Thyroid gland (tissue), 4 donors: ENCODE results near the gene TMEM221. TPM values are rescaled to one million over a fixed set of nuclear protein-coding genes. Genes with fewer than 3 reads are reported as not detected.

Experiments
- DNase-seq, 2 donors: peaks; one replicate each; pipeline ENCODE4 v3.0.0-alpha.2; 2019
- H3K27ac ChIP-seq, 3 donors: fragments of 200-600 bp; sonication (generic); 1 replicate in 2 of 3; 2 replicates in 1 of 3; pipeline ENCODE4 v1.5.1; 2016 to 2019; ENCODE audit warnings: mild to moderate bottlenecking in 1 of 3, moderate library complexity in 1 of 3
- H3K27me3 ChIP-seq: fragments of 200-600 bp; sonication (generic); one replicate; pipeline ENCODE4 v1.5.1; 2019
- H3K36me3 ChIP-seq, 2 donors: fragments of 200-600 bp; sonication (generic); one replicate each; pipeline ENCODE4 v1.5.1; 2016 to 2019
- H3K4me1 ChIP-seq, 2 donors: fragments of 200-600 bp; sonication (generic); one replicate each; pipeline ENCODE4 v1.5.1; 2017 to 2019
- H3K4me3 ChIP-seq, 3 donors: fragments of 200-600 bp; sonication (generic); replicated peaks in 1 of 3; 1 replicate in 2 of 3; 2 replicates in 1 of 3; pipeline ENCODE4 v1.5.1; 2016; ENCODE audit warnings: mild to moderate bottlenecking in 1 of 3
- H3K9me3 ChIP-seq: fragments of 200-600 bp; sonication (generic); one replicate; pipeline ENCODE4 v1.5.1; 2017
- CTCF ChIP-seq, 6 experiments: fragments of 200-600 bp in 3 of 6; fragments of 450-650 bp in 3 of 6; sonication (generic) in 3 of 6; IDR thresholded peaks; one replicate each; pipeline ENCODE4 v1.5.1; 2016 to 2019; ENCODE audit warnings: antibody characterized with exemption in 6 of 6, mild to moderate bottlenecking in 2 of 6, inconsistent platforms in 1 of 6, moderate library complexity in 1 of 6
- POLR2A ChIP-seq, 2 donors: fragments of 450-650 bp; IDR thresholded peaks; one replicate each; pipeline ENCODE4 v1.6.1; 2017; ENCODE audit warnings: antibody characterized with exemption in 2 of 2, mild to moderate bottlenecking in 2 of 2, moderate library complexity in 1 of 2
- WGBS, 2 donors: methylation state at CpG; one replicate each; pipeline ENCODE4 v1.1.5; 2017; 5-methylcytosine and 5-hydroxymethylcytosine counted together
- intact Hi-C: fragments of 100-400 bp; cut with DNase I; formaldehyde crosslinking; loops from one replicate; pipeline ENCODE4 v1.15.1; 2023
- total RNA-seq, 4 donors: library from RNA; depleted of rRNA; stranded (reverse); fragments of >200 nt; gene quantifications; one replicate each; pipeline ENCODE4 v1.2.3, GENCODE V29; 2016

The TMEM221 gene
- total RNA-seq, 4 donors from 2014 or later: 0.56 TPM; not detected in 3

GRCh38 chr19:17436094-17436873, 12.2 kb downstream of the TMEM221 start:
- no peaks in the 10 kb centered on the region for H3K27me3 ChIP-seq
- intact Hi-C loops: no loop called here
- no peaks in the 10 kb centered on the region for H3K36me3 ChIP-seq
- 95 to 98% methylated on average over 25 of the region's 25 CpGs for WGBS, 2 donors
- H3K9me3 ChIP-seq: no peaks in the 10 kb centered on the region
- no peak overlapping the region for H3K27ac ChIP-seq
- H3K4me3 ChIP-seq: no peak overlapping the region
- TF ChIP-seq CTCF (IDR thresholded peaks at IDR 0.05) (no peak), POLR2A (IDR thresholded peaks at IDR 0.05) (no peak)
- DNase-seq: no peak
- no peaks in the 10 kb centered on the region for H3K4me1 ChIP-seq

DNA sequence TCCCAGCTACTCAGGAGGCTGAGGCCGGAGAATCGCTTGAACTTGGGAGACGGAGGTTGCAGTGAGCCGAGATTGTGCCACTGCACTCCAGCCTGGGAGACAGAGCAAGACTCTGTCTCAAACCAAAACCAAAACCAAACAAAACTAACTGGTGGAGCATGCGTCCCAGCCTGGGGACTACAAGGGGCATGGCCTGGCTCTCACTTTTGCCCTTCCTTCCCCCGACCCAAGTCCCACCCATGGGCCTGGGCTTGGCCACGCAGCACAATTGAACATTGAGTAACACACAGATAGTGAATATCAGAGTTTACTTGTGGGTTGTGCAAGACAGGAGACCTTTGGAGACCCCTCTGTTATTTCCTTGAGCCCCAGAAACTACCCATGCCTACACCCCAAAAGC, 13.2 kb downstream of the TMEM221 start:
- 90% methylated on average over 6 to 7 of the region's 7 CpGs for WGBS, 2 donors
- Histone ChIP-seq H3K4me3 (no peak overlapping the region), H3K27ac (no peak overlapping the region), H3K9me3 (no peaks in the 10 kb centered on the region), H3K27me3 (no peaks in the 10 kb centered on the region), H3K36me3 (no peaks in the 10 kb centered on the region), H3K4me1 (peaks cover 0 to under 1% of the 10 kb centered on the region in 2 donors)
- TF ChIP-seq POLR2A (IDR thresholded peaks at IDR 0.05) (no peak), CTCF (IDR thresholded peaks at IDR 0.05) (no peak)
- no peak for DNase-seq
- intact Hi-C loops: no loop called here

- no peak for TF ChIP-seq POLR2A (IDR thresholded peaks at IDR 0.05)
- TF ChIP-seq CTCF (IDR thresholded peaks at IDR 0.05): no peak
- H3K36me3 ChIP-seq: no peaks in the 10 kb centered on the region
- H3K27me3 ChIP-seq: no peaks in the 10 kb centered on the region
- DNase-seq: no peak
- H3K27ac ChIP-seq: no peak overlapping the region
- H3K9me3 ChIP-seq: no peaks in the 10 kb centered on the region
- intact Hi-C loops: no loop called here
- peaks cover 0 to 11% of the 10 kb centered on the region in 2 donors for H3K4me1 ChIP-seq
- 91 to 93% methylated on average over 7 of the region's 7 CpGs for WGBS, 2 donors
- no peak overlapping the region for H3K4me3 ChIP-seq
Measured at GRCh38 chr19:17431417-17431816, 17.1 kb downstream of the TMEM221 start.

DNA sequence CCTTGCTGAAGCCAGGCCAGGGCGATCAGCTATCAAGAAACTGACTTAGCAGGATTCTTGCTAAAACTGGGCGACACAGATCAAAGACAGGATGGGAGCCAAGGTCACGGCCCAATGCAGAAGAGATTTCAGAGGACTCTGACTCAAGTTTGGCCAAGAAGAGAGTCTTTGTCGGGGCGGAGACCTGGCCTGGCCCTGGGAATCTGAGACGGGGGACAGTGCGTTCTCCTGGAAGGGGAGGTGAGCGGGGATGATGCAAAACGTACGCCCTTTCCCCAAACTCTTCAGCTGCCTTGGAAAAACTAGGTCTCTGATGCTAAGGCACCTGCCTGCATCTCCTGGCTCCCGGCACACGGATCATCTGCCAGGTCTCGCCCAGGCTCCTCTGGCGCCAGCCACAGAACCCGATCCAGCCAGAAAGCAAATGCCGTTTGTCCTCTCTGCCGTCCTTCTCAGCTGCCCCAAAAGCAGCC, 18.8 kb downstream of the TMEM221 start:
- no peak for TF ChIP-seq POLR2A (IDR thresholded peaks at IDR 0.05)
- no peak for TF ChIP-seq CTCF (IDR thresholded peaks at IDR 0.05)
- no peaks in the 10 kb centered on the region for H3K27me3 ChIP-seq
- no peaks in the 10 kb centered on the region for H3K36me3 ChIP-seq
- WGBS, 2 donors: 23 to 48% methylated on average over 17 of the region's 17 CpGs
- H3K9me3 ChIP-seq: no peaks in the 10 kb centered on the region
- intact Hi-C loops: no loop called here
- peak overlapping the region in 2 of 3 donors; percentile 45 to 68 for H3K27ac ChIP-seq
- DNase-seq: peak; percentile 76 to 83
- H3K4me1 ChIP-seq: peaks cover 3 to 15% of the 10 kb centered on the region in 2 donors
- H3K4me3 ChIP-seq: no peak overlapping the region

DNA sequence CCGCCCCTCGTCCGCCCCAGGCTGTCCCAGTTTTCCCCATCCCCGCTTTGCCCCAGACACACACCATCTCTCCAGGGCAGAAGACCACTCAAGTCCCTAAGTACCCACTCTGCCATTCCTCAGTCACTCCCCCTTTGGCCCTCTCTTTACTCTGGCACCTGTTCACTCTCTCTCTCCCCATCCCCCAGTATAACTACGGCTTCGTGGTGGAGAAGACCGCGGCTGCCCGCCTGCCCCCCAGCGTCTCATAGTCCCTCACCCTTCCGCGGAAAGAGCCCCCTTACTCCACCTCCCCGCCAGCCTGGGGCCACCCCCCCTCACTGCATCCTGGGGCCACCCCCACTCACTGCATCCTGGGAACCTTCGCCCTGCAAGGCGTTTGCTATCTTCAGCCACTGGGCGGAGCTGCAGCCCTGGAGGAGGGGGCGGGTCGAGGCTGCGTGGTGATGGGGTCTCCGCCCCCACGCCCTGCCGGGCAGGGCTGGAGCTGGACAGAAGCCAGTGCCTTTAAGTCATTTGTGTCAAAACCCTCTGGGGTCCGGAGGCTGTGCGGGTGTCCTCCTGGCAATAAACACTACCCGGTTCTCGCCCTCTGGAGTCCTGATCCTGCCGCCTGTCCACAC, 23.6 kb downstream of the TMEM221 start:
- WGBS, 2 donors: 42 to 48% methylated on average over 16 to 18 of the region's 27 CpGs
- no peaks in the 10 kb centered on the region for H3K9me3 ChIP-seq

More for the DNA sequence above, 23.6 kb downstream of the TMEM221 start:
- peaks cover 0 to 8% of the 10 kb centered on the region in 2 donors for H3K36me3 ChIP-seq
- no peak overlapping the region for H3K27ac ChIP-seq
- TF ChIP-seq CTCF (IDR thresholded peaks at IDR 0.05) (peak in 3 of 6 experiments; percentile 8 to 31 (median 30)), POLR2A (IDR thresholded peaks at IDR 0.05) (no peak)
- peaks cover 6 to 18% of the 10 kb centered on the region in 2 donors for H3K4me1 ChIP-seq
- H3K4me3 ChIP-seq: no peak overlapping the region
- peak; percentile 33 to 35 for DNase-seq
- intact Hi-C loops: no loop called here
- no peaks in the 10 kb centered on the region for H3K27me3 ChIP-seq
